DMS 273 (cell line): ENCODE measurements around the gene AOAH.
"Not testable (repeated sequence)": the region's sequence is repeated elsewhere in the genome, so short reads cannot be mapped to it uniquely, and the experiment has no call there.

ENCODE experiments used
- DNase-seq: peaks from one replicate; lab custom pipeline; 2025; ENCODE audit not compliant: unreplicated experiment; lab: John Stamatoyannopoulos, UW

Gene AOAH

GRCh38 chr7:36739351-36739750, 15.1 kb upstream of the AOAH start:
- no peak for DNase-seq

DNA sequence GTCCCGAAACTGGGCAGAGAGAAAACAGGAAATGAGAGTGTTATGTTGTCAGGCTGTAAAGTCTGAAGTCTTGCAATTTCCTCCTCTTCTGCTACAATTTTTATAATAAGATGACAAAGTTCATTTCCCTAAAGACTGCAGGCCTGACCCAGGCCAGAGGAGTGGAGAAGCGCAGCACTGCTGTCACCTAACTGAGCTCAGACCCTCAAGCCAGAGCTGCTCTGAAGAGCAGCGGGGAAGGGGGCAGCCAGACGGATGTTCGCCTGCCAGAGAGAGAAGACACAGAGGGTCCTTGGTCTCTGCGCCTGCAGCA, 12.6 kb upstream of the AOAH start:
- no peak for DNase-seq

DNA sequence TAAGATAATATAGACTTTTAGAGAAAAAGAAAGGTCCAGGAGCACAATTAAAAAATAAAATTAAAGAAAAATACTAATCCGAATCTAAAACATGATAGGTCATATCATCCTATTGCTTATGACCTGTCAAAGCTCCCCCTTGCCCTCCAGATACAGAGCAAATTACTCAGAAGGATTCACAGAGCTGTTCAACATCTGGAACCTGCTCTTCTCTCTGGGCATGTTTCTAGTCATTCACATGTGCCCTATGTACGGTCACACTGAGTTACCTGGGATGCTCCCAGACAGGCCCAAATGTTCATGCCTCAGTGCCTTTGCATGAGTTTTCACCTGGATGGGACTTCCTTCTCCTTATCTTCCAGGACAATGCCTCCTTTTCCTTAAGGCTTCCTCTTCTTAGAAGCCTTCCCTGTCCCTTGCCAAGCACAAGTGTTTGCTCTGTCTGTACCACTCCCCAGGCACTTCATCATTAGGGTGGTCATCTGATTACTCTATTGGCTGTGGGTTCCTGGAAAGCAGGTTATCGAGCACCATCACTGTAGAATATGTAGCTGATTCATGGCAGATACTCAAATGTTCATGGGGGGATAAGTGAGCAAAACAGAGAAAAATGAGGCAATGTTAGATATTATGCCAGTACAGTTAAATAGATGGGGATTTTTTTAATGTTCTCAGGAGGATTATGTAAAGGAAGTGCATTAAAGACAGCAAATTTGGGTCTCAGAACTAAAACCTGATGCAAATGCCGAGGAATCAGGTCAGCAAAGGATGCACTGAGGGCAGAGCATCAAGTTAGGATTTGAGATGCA, 12.0 kb upstream of the AOAH start:
- DNase-seq = no peak

DNA sequence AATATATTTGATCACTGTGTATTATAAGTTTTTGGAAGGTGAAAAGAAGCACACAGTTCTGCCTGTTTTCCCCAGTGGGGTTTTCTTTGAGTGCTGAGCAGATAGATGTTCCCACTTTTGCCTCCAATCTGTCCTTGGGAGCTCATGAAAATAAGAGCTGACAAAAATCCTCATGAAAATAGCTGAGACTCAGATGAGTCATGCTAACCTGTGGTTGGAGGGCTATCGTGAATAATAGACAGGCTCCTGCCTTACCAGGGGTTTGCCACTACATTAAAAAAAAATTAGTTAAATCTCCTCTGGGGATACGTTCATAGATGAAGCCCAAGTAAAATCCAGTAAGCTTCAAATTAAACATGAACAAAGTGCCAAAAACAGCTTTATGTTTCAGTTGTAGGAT, 10.9 kb upstream of the AOAH start:
- DNase-seq = no peak

- no peak for DNase-seq
Measured at GRCh38 chr7:36734731-36735130, 10.4 kb upstream of the AOAH start.

- no peak for DNase-seq
Measured at GRCh38 chr7:36733411-36733810, 9.1 kb upstream of the AOAH start.

DNA sequence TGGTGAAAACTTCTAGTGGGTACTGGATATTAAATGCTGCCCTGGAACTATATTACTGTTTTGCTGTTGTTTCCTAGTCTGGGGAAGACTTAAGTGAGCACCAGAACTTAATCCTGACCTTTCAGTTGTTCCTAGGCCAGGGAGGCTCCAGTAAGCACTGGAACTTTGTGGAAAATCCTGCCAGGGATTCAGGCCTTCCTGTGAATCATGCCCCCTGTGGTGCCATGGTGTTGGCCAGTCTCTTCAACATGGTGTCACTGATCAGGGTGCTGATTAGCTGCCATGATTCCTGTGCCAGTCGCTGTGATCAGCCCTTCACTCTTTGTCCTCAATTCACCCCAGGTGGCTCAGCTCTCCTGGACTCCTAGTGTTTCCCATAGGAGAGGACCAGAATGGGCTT, 8.5 kb upstream of the AOAH start:
- DNase-seq = no peak

- no peak for DNase-seq
Measured at GRCh38 chr7:36730046-36730445, 5.8 kb upstream of the AOAH start.

GRCh38 chr7:36728143-36728542, 3.8 kb upstream of the AOAH start:
- DNase-seq = no peak

GRCh38 chr7:36726806-36727503, 2.7 kb upstream of the AOAH start:
- no peak for DNase-seq

- no peak for DNase-seq
Measured at GRCh38 chr7:36726311-36726710, 2.0 kb upstream of the AOAH start.

GRCh38 chr7:36724996-36725395, 702 bp upstream of the AOAH start:
- DNase-seq = no peak

DNA sequence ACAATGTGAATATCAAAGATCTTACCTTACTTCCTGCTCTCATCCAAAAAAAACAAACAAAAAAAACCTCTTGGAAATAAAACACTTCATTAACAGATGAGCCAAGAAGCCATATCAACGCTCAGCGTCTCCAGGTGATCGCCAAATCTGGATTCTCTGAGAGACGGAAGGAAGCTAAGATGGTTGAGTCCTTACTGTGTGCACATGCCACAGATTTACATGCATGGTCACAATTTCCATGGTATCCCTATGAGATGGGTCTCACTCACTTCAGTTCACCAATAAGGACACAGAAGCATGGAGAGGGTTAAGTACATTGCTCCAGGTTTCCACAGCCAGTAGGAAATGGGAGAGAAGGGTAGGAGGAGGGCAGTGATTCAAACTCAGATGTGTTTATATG, 1.0 kb downstream of the AOAH start:
- DNase-seq = no peak

GRCh38 chr7:36719083-36719632, 5.1 kb downstream of the AOAH start:
- DNase-seq = no peak

- no peak for DNase-seq
Measured at GRCh38 chr7:36717586-36717985, 6.7 kb downstream of the AOAH start.

DNA sequence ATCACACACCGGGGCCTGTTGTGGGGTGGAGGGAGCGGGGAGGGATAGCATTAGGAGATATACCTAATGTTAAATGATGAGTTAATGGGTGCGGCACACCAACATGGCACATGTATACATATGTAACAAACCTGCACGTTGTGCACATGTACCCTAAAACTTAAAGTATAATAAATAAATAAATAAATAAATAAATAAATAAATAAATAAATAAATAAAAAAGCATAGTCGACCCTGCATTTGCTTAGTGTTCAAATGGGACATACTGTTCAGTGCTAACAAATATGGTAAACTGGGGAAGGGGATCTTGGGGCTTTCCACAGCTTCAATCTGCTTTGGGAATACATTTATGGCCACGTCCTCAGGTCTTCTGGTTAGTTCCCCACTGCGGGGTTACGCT, 7.5 kb downstream of the AOAH start:
- not testable (repeated sequence) for DNase-seq

- DNase-seq = no peak
Measured at GRCh38 chr7:36712015-36712414, 12.3 kb downstream of the AOAH start.

DNA sequence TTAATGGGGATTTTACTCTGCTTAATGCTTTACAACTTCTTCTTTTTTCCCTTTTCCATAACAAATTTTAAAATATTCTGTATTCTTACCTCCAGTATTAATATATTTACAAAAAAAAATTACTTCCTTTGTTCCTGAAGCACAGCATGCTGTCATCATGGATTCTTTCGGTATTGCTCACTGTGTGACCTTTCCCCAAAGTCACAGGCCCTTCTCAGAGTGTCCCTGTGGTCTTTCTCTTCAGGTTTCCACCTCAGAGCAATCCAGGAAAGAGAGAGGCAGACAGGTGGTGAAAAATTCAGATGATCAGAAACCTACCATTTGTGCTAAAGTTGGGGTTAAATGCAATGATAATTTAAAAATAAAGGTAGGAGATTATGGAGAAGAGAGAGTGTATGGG, 13.0 kb downstream of the AOAH start:
- DNase-seq = no peak

DNA sequence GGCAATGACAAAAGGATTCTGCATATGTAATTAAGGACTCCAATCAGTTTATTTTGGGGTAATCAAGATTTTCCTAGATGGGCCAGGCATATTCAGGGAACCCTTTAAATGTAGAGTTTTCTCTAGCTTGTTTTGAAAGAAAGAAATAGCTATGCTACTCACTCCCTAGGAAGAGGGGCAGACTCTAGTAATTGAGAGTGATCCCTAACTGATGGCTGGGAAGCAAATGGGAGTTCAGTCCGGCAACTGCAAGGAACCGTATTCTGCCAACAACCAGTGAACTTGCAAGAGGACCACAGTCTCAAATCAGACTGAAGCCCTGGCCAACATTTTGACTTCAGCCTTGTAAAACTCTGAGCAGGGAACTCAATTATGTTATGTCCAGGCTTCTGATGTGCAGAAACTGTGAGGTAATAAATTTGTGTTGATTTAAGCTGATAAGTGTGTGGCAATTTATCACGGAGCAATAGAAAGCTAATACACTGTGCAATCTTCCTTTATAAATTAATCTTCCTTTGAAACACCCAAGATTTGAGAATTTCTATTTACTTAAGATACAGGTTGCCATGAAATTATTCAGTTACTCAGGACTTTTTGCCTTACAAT, 14.0 kb downstream of the AOAH start:
- no peak for DNase-seq

- peak; percentile 61 for DNase-seq
Measured at GRCh38 chr7:36708767-36709166, 15.5 kb downstream of the AOAH start.

DNA sequence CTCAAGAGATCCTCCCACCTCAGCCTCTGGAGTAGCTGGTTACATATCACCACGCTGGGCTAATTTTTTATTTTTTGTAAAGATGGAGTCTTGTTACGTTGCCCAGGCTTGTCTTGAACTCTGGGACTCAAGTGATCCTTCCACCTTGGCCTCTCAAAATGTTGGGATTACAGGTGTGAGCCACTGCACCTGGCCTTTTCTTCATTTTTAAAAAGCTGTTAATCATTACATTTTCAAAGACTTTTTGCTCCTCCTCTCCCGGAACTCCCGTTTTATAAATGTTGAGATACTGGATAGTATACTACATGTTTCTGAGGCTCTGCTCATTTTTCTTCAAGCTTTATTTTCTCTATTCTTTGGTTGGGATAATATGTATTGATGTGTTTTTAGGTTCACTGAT, 16.4 kb downstream of the AOAH start:
- no peak for DNase-seq

DNA sequence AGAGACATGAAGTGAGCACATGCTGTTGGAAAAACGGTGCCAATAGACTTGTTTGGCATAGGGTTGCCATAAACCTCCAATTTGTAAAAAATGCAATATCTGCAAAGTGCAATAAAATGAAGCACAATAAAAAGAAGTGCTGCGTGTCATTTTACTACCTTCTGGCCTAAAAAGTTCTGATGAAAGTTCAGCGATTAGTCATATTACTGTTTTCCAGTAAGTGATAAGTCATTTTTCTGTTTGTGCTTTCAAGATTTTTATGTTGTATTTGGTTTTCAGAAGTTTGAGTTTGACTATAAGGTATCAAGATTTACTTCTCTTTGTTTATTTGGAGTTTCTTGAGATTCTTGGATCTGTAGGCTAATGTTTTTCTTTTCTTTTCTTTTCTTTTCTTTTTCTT, 16.8 kb downstream of the AOAH start:
- DNase-seq = no peak
